Measurements from ENCODE around the gene EVA1C. TPM values are rescaled to one million over a fixed set of nuclear protein-coding genes. Genes with fewer than 3 reads are reported as not detected.

The EVA1C gene
- total RNA-seq, 1 donor from 2014 or later: 0.38 TPM

GRCh38 chr21:32383812-32384211 lies 28.7 kb upstream of the EVA1C start:
- intact Hi-C loops (cut with micrococcal nuclease): no loop called here
- POLR2A ChIA-PET: no interaction called here

GRCh38 chr21:32386195-32386870 lies 26.2 kb upstream of the EVA1C start:
- ATAC-seq (ENCODE audit: low read depth) (no peak), DNase-seq (no peak)
- no peaks in the 10 kb centered on the region for H3K27me3 Mint-ChIP-seq
- peaks cover 71% of the 10 kb centered on the region for H3K36me3 Mint-ChIP-seq (ENCODE audit: low read depth)
- H3K4me1 Mint-ChIP-seq: peaks cover 24% of the 10 kb centered on the region
- ChIA-PET POLR2A (no interaction called here), CTCF (no interaction called here)
- intact Hi-C loops (cut with micrococcal nuclease): no loop called here
- H3K27ac Mint-ChIP-seq: no peak overlapping the region
- H3K4me3 Mint-ChIP-seq: no peak overlapping the region
- no peak for TF ChIP-seq CTCF (IDR thresholded peaks at IDR 0.05)
- H3K9me3 Mint-ChIP-seq: no peaks in the 10 kb centered on the region

More at GRCh38 chr21:32383812-32384211, 28.7 kb upstream of the EVA1C start:
- H3K9me3 Mint-ChIP-seq: no peaks in the 10 kb centered on the region
- CTCF ChIA-PET: no interaction called here
- H3K4me3 Mint-ChIP-seq: no peak overlapping the region
- H3K27me3 Mint-ChIP-seq: no peaks in the 10 kb centered on the region
- peaks cover 7% of the 10 kb centered on the region for H3K4me1 Mint-ChIP-seq
- DNase-seq (no peak), ATAC-seq (ENCODE audit: low read depth) (no peak)
- TF ChIP-seq CTCF (IDR thresholded peaks at IDR 0.05): no peak
- no peak overlapping the region for H3K27ac Mint-ChIP-seq
- peaks cover 81% of the 10 kb centered on the region for H3K36me3 Mint-ChIP-seq (ENCODE audit: low read depth)

GRCh38 chr21:32387151-32387550 lies 25.4 kb upstream of the EVA1C start:
- Mint-ChIP-seq H3K4me1 (peaks cover 32% of the 10 kb centered on the region), H3K9me3 (no peaks in the 10 kb centered on the region), H3K4me3 (no peak overlapping the region), H3K27me3 (no peaks in the 10 kb centered on the region), H3K27ac (no peak overlapping the region), H3K36me3 (ENCODE audit: low read depth) (peaks cover 66% of the 10 kb centered on the region)
- POLR2A ChIA-PET: no interaction called here
- no peak for TF ChIP-seq CTCF (IDR thresholded peaks at IDR 0.05)
- intact Hi-C loops (cut with micrococcal nuclease): no loop called here
- CTCF ChIA-PET: no interaction called here
- ATAC-seq (ENCODE audit: low read depth) (no peak), DNase-seq (no peak)

GRCh38 chr21:32388306-32388705 lies 24.2 kb upstream of the EVA1C start:
- no peaks in the 10 kb centered on the region for H3K27me3 Mint-ChIP-seq

More at GRCh38 chr21:32388306-32388705, 24.2 kb upstream of the EVA1C start:
- no peak for TF ChIP-seq CTCF (IDR thresholded peaks at IDR 0.05)
- DNase-seq (no peak), ATAC-seq (ENCODE audit: low read depth) (no peak)
- H3K4me3 Mint-ChIP-seq: no peak overlapping the region
- POLR2A ChIA-PET: no interaction called here
- H3K27ac Mint-ChIP-seq: no peak overlapping the region
- H3K9me3 Mint-ChIP-seq: no peaks in the 10 kb centered on the region
- intact Hi-C loops (cut with micrococcal nuclease): no loop called here
- peaks cover 38% of the 10 kb centered on the region for H3K4me1 Mint-ChIP-seq
- CTCF ChIA-PET: no interaction called here
- peaks cover 55% of the 10 kb centered on the region for H3K36me3 Mint-ChIP-seq (ENCODE audit: low read depth)
